ENCODE data around the gene ANKRD22. TPM values are rescaled to one million over a fixed set of nuclear protein-coding genes. Genes with fewer than 3 reads are reported as not detected.

ANKRD22 gene
- total and polyA plus RNA-seq, 2 donors (not counting 3 experiments of a cell fraction or from before 2014, with no cell fraction given), result not detected

DNA sequence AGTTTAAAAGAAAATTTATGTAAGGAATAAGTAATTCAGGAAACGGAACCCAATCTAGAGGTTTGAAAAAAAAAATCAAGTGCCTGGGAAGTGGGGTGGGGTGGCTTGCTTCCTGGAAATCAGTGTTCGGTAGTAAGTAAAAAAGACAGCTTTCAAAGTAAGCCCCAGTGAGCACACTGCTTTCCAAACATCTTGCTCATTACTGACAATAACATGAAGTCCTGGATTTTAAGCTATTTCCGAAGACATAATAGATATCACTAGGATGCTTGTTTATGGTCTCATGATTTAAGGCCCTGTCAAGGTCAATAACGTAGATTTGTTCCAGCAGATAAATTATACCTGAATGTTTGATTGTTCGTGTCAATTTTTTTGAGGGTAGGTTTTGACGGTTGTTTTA is 29.7 kb upstream of the ANKRD22 start:
- H3K27me3 ChIP-seq (ENCODE audit: control insufficient read depth in 2 of 2, insufficient read depth in 2 of 2, low read length in 2 of 2), result no peaks in the 10 kb centered on the region
- H3K4me3 ChIP-seq (replicated peaks in 1 of 3; ENCODE audit: insufficient read depth in 1 of 3, low read depth in 1 of 3, low read length in 3 of 3), result peak overlapping the region in 1 of 3 experiments; percentile 55
- no peaks in the 10 kb centered on the region for H3K36me3 ChIP-seq (ENCODE audit: control insufficient read depth in 2 of 2, extremely low read depth in 1 of 2, insufficient read depth in 2 of 2, low read length in 2 of 2)
- POLR2A ChIA-PET, result no interaction called here
- dilution Hi-C loops (cut with MboI; ENCODE audit: extremely low pct_ligation_motif_present, low sequenced_read_pairs), result no loop called here
- CTCF ChIA-PET, result interaction anchor here (1.4 to 5.5 kb wide), 5 partner anchors 11 to 106 kb away, joined by 3 to 33 read pairs (median 3); no protein-coding TSS in a partner anchor
- DNase-seq (ENCODE audit: low read depth, low spot score), result peak; percentile 17
- H3K9me1 ChIP-seq (replicated peaks; ENCODE audit: control insufficient read depth, extremely low read depth, insufficient read depth, low read length), result no peaks in the 10 kb centered on the region
- BruUV-seq (replicated peaks), result no TSS peak
- H3K27ac ChIP-seq (ENCODE audit: insufficient read depth, low read depth, low read length), result peak overlapping the region; percentile 84
- FAIRE-seq, result no peak
- TF ChIP-seq JUN (IDR thresholded peaks at IDR 0.05; ENCODE audit: borderline replicate concordance, insufficient read depth, insufficient read length, low read depth) (no peak), EZH2 (IDR thresholded peaks at IDR 0.05; ENCODE audit: borderline replicate concordance, low read depth, low read length, severe bottlenecking) (no peak), POLR2AphosphoS5 (IDR thresholded peaks at IDR 0.05; ENCODE audit: insufficient read depth, low read depth, low read length) (no peak), MYC (IDR thresholded peaks at IDR 0.05; ENCODE audit: low read depth, low read length) (no peak), POLR2A (IDR thresholded peaks at IDR 0.05; ENCODE audit: low read depth, low read length) (no peak)
- TF ChIP-seq, protein P1, sequence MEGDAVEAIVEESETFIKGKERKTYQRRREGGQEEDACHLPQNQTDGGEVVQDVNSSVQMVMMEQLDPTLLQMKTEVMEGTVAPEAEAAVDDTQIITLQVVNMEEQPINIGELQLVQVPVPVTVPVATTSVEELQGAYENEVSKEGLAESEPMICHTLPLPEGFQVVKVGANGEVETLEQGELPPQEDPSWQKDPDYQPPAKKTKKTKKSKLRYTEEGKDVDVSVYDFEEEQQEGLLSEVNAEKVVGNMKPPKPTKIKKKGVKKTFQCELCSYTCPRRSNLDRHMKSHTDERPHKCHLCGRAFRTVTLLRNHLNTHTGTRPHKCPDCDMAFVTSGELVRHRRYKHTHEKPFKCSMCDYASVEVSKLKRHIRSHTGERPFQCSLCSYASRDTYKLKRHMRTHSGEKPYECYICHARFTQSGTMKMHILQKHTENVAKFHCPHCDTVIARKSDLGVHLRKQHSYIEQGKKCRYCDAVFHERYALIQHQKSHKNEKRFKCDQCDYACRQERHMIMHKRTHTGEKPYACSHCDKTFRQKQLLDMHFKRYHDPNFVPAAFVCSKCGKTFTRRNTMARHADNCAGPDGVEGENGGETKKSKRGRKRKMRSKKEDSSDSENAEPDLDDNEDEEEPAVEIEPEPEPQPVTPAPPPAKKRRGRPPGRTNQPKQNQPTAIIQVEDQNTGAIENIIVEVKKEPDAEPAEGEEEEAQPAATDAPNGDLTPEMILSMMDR (IDR thresholded peaks at IDR 0.05; ENCODE audit: extremely low read depth in 1 of 2, insufficient read depth in 1 of 2, low read depth in 1 of 2, low read length in 2 of 2), result no peak
- peak overlapping the region; percentile 88 for H3K4me2 ChIP-seq (ENCODE audit: insufficient read depth, low read length)
- intact Hi-C loops (cut with micrococcal nuclease), result loop anchor here (5.0 to 10.0 kb wide), 3 partner anchors 336 to 1927 kb away; partner anchors contain the start of genes MMRN2 and SNCG
- H3K4me1 ChIP-seq (ENCODE audit: control insufficient read depth, extremely low read depth, insufficient read depth, low read length), result peaks cover 30% of the 10 kb centered on the region
- H2AFZ ChIP-seq (ENCODE audit: low read depth, low read length), result no peak overlapping the region
- H3K9ac ChIP-seq (replicated peaks; ENCODE audit: extremely low read depth, insufficient read depth, low read length), result peak overlapping the region; percentile 86
- H4K20me1 ChIP-seq (replicated peaks; ENCODE audit: control insufficient read depth, extremely low read depth, insufficient read depth, low read length), result no peaks in the 10 kb centered on the region
- no peaks in the 10 kb centered on the region for H3K9me3 ChIP-seq (replicated peaks; ENCODE audit: control insufficient read depth, insufficient read depth, low read length)
- H3K79me2 ChIP-seq (ENCODE audit: control insufficient read depth, insufficient read depth, low read length), result no peaks in the 10 kb centered on the region
